GM19351 (cell line): ENCODE results near the gene SND1.

Source experiments
- ATAC-seq: cut with Tn5 transposase; IDR thresholded peaks from one replicate; pipeline ENCODE4 v1.9.1; 2021; ENCODE audit warnings: mild to moderate bottlenecking, moderate library complexity; ENCODE audit not compliant: unreplicated experiment

The SND1 gene

DNA sequence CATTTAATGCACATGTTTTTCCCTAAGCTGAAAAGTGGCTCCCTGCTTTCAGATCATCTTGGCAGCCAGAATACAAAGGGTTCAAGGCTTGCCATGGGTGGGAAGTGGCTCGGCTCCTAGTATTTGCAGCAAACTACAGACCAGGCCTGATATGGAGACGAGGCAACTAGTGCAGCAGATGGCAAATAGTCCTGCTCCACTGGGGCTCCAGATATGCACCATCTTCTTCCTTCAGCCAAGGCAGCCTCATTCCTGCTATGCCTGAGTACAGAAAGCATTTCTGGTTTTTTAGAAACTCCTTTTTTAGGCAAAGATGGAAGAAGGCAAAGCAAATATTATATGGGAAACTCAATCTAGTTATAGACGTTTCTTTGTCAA lies 355.3 kb downstream of the SND1 start:
- ATAC-seq = no peak

DNA sequence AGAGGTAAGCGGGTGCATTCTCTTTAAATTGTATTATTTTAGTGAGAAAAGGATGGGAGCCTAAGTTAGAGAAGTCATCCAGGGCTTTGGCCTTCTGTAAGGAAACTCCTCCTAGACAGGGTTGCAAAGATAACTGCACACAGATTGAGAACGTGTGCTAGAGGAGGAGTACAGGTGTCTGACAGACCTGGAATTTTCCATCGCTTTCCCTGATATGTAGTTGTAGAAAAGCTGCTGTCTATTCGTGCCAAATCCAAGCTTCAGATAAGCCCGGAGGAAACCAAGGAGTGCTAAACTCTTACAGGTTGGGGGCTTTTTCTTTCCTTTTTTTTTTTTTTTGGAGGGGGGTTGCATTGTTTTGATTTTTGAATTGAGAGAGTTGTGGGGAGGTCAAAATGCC lies 356.1 kb downstream of the SND1 start:
- ATAC-seq = no peak

DNA sequence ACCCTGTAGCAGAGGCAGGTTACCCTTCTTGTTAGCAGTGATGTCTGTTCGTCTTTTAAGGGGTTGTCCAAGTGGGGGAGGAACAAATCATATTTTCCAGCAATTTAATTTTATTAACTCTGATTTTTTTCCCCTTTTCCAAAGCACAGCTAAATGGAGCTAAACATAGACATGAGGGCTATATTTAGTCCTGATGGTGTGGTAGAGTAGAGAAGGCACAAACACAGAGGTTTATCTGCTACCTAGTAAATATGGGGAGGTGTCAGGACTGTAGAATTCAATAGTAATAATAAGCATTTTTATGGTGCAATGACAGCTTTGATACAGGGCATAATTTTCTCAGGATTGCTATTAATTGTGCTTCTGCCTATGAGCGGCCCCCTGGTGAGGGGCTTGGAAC lies 356.8 kb downstream of the SND1 start:
- ATAC-seq = no peak

DNA sequence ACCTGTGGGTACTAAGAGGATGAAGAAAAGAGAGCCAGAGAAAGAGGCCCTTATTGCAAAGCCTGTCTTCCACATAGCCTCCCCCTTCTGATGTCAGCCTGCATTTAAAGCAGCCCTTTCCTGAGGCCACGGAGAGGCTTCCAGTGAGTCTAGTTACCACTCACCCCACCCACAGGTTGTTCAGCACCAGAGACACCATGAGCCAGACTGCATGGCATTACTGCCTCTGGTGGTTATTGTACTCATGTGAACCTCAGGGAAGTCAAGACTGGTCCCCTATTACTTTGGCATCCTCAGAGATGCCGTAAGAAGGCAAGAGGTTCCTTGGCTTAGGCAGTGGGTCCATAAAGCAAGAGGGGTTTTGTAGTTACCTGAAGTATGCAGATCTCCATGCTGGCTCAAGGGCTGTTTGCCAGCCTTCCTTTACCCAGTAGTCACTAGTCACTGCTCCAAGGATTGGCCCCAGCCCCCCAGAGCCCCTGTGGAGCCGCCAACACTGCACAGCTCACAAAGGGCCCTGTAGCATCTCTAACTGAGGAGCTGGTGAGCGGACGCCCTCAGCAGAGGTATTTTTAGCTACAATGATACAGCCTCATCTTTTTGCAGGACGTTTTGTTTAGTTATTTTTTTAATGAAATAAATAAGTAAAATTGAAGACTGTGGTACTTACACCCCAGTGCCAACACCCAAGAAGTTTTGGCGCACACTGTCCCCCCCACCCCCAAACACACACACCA lies 358.6 kb downstream of the SND1 start:
- no peak for ATAC-seq

DNA sequence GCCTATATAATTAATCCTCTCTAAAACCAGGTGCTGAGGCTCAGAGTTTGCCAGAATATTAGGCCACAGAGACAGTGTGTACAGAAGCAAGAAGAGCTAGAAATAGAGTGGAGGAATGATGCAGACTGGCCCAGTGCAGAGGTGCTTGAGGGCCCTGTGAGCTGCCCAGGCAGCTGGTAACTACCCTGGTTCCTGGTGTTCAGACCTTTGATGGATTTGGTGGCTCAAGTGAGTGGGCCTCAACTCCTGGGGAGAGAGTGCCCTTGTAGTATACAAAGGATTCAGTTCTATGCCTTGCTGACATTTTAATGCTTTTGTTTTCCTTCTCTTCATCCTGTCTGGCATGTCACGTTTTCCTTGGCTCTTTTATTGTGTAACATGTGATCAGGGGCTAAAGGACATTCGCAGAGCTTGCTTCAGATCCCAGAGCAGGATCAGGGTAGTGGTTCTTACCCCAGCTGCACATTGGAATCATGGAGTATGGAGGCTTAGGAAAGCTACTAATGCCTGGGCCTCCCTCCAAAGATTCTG lies 359.2 kb downstream of the SND1 start:
- no peak for ATAC-seq

DNA sequence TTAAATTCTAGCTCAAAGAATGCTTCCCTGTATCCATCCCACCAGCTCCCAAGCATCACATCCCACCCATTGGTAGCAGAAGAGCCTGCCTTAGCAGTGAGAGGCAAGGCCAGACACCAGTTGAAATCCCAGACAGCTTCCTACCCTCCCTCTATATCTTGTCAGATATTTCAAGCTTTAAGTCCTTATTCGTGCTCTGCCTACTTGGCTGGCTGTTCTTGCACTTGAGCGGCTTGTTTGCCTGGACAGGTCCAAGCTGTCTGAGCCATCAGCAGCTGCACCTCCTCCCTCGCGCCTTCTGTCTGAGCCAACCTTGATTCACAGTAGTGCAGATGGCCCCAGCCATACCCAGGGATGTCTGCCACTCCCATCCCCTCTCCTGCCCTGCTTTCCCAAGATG lies 362.8 kb downstream of the SND1 start:
- no peak for ATAC-seq

DNA sequence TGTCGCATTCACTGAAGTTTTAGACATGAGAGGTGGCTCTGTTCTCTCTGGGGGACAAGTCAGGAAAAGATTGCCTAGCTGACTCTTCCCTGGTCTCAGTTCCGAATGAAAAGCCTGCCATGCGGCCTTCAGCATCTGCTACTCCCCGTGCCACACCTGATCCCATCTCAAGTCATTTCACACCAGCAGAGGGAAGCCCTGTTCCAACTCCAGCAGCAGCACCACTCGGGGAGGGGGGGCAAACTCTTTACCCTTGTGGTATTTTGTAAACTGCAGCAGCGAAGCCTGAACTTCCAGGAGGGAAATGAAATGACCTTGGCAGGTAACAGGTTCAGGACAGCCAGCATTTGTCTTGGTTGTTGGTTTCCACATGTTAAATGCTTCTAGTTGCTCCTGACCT lies 365.5 kb downstream of the SND1 start:
- ATAC-seq = no peak

DNA sequence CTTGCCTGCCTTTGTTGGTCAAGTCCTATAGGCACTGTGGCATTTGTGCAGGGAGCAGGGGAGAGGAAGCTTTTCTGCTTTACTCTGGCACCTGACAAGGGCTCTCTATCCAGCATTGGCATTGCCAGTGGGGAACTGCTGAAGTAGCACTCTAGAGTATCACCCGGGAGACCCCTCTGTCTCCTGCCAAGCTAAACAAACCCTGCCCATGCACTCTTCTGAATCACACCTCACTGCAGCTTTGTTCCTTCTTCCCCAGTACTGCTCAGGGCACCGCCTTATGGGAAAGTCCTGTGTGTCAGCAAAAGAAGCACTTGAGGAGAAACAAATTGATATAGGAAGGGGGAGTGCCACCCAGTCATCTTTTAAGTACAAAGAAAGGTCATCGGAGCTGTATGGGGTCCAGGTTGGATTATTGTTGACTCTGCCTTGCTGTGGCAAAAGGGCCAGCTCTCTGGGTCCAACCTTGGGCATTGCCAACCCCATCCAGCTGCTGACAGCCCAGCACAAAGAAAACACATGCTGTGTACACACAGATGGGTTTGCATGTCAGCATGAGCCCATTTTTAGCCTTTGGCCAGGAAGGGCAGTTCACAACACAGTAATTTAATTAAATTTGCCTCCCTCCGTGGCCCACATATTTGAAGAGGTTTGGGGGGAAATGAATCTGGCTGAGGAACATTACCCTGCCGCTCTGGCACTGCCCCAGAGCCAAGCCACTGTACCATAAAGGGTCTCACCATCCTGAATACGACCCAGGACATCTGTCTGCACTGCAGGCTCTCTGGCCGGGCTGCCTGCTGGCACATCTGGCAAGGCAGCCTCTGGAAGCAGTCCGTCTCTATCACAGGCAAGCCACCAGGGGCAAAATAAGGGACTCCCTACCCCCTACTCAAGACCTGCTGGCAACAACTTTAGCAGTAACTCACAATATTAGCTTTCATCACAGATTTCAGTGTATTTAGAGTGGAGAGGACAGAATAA lies 366.2 kb downstream of the SND1 start:
- no peak for ATAC-seq

DNA sequence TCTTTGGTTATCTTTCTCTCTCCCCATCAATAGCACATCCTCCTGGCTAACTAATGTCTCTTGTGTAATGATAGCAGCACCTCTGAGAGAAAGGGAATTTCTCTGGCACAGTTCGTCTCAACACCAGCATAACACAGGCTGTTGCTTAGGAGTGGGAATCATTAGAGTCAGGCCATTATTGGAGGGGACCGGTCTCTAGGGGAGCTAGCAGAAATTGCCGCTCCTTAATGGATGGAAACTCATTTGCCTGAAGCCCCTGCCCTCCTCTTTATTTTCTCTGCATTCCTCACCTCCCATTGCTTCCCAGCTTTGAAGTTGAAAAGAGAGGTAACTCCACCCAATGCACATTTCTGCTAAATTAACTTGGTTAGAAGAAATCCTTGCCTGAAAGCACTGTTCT lies 367.3 kb downstream of the SND1 start:
- ATAC-seq = no peak

DNA sequence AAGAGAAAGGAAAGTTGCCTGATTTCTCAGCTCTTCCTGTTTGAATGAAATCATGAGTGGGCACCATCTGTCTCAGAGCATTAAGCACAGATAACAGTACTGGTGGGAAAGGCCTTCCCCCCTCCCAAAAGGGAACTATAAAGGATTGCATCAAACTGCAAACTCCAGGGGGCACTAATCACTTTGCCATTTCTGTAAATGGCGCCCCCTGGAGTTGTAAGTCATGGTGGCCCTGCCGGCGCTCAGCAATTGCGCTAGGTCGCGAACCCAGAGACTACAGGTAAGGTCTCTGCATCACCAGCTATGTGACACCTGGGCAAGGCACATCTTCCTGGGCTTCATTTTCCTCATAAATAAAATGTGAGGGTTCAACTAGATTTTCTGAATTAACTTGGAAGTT lies 368.2 kb downstream of the SND1 start:
- ATAC-seq = no peak

DNA sequence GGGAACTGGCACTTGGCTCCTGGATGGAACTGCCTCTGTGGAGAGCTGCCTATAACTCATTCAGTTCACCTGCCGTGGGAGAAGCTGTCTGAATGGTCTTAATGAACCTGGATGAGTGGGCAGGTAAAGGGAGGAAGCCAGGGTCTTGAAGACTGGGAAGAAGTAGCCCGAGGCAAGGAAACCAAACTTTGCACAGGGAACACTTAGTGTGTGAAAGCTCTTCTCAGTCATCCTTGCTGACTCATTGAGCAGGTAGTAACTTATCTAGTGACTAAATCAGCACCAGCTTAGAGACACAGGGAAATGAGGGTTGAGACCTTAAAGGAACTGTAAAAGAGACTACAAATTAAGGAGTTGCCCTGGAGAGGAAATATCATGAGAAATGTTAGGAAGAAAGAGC lies 369.4 kb downstream of the SND1 start:
- ATAC-seq = no peak

DNA sequence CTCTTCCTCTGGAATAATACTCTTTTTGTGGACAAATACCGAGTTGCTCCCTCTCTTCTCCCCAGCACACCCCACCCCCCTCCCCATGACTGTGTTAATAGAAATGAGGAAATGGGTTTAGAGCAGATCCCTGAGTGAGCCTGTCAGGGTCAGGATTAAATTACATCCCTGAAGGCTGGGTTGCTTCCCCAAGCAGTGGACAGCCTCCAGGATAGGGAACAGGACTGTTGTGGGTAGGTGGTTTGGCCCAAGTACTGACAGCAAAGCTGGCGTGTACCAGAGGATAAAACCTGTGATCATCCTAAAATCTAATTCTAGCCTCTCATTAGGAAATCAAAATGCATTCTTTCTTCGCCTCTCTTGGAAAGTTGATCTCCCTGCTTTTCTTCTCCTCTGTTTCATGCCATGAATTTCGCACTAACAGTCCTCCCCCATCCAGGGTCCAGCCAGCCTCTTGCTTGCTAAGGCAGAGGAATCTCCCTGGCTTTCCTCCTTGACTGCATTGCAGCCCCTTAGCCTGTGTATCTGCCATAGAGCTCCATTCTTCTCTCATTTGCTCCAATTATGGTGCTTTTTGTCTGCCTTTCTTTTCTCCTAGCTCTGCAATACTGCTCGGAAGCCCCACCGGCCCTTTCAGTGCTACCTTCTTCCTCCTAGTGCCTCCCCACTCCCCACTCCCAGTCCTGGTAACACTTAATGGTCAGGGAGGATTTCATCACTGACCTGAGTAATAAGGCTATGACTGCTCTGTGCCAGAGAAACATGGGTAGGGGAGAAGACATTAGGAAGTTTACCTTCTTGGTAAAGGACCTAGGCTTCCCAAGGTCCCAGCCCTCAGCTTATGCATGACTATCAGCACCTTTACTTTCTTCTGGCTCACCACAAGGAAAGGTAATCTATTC lies 370.9 kb downstream of the SND1 start:
- no peak for ATAC-seq

DNA sequence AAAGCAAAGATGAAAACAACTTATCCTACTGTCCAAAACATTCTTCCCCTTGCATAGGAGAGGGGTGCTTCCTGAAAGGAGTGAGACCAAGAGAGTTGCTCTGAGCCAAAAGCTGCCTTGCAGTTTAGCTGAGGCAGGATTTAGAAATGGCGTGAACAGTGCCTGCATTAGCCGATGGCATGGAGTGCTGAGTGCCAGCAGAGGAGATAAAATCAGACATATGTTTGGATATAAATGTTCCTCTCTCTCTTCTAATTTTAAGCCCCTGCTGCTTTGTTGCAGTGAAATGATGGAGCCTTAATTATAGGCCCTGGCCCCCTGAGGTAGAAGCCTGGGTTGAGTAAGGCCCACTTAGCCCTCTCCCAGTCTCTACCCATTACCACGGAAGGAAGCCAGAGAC lies 372.2 kb downstream of the SND1 start:
- no peak for ATAC-seq

DNA sequence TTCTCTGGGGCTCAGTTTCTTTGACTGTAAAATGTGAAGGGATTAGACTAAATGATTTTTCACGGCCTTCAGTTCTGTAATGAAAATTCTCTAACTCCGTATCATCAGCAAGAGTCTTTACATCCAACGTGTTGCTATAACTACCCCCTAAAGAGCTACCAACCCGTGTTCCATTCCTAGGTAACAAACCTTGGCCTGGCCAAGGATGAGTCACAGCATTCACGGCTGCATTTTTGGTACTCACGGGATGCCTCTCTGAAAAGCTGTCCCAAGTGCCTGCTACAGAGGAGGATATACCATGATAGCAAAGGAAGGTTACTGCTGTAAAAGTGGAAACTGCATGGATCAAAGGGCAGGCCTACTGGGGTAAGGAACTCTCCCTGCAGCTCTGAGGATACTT lies 373.4 kb downstream of the SND1 start:
- no peak for ATAC-seq

DNA sequence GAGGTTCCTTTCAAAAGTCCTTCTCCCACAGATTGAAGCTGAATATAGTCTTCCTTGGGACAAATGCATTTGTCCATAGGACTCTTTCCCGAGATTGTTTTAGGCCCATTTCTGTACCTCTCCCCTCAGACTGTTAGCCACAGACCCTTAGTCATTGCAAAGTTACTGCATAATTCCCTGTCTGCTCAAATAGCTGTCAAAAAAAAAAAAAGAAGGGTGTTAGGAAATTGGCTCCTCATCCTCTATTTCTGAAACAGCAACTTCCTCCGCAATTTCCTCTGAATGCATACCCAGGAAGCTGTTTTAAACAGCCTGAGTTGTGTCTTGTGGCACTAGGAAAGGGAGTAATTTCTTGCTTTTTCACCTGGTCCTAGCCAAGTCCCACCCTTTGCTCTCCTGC lies 373.8 kb downstream of the SND1 start:
- ATAC-seq = no peak

DNA sequence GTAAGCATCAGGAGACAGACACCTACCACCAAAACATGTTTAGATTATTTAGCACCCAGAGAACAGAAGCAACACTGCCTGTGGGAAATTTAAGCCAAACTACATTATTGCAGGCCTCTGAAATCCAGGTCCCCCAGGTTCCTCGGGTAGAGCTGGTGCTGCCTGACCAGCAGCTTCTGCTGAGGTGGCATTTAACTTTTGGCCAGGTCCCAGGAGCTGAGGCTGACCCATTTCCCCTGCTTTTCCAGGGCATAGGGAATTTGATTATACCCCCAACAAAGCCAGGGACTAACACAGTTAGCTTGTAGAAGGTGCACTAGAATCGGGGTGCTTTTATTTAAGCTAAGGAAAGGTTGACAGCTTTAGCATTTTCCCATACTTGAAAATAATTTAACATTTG lies 374.6 kb downstream of the SND1 start:
- no peak for ATAC-seq

DNA sequence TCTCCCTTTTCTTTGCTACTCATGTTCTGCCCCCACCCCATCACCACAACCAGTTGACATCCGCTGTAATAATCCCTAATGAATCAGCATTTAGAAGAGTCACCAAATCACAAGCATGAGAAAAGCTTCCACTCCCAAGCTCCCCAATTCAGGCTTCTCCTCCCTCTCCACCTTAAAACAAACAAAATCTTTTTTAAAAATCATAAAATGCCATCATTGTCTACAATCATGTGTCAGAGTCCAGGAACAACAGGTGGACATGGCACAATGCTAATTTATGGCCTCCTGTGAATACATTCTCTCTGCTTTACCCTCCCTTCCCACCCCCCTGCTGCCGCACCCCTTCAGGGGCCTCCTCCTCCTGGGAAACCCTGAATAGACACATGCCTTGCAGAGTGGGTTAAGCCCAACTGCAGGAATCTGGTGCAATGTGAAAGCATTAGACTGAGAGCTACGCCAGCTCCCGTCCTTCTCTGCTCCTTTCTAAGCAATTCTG lies 375.5 kb downstream of the SND1 start:
- ATAC-seq = no peak

DNA sequence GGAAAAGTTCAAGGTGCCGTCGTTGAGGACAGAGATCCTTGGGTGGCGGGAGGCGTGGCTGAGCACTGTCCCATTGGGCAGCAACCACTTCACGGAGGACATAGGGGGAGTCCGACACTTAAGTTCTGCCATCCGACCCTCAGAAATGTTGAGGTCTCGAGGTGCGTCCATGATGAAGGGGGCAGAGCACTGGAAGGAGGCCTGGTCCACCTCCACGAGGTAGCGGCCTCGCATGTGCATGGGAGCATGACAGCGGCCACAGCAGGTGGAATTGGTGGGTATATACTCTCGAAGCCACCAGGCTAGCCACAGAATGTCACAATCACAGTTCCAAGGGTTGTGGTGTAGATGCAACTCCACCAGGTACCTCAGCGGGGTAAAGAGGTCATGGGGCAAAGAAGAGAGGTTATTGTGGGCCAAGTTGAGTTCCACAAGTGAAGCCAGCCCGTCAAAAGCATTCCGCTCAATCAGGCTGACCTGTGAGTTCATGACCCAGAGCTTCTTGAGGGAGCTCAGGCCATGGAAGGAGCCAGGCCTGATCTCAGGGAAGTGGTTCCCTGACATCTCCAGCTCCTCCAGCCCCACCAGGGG lies 377.5 kb downstream of the SND1 start:
- no peak for ATAC-seq

DNA sequence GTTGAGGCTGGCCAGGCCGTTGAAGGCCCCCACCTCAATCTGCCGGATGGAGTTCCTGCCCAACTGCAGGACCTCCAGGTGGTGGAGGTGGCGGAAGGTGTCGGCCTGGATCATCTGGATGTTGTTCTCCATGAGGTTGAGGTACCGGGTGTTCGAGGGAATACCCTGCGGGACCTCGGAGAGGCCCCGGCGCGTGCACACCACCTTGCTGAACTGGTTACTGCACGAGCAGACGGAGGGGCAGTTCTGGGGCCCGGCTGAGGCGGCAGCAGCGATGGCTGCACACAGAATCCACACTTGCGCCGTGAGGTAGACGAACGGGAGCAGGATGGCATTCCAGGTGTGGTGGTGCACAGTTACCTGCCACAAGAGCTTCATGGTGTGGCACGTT lies 378.3 kb downstream of the SND1 start:
- ATAC-seq = no peak
